Measurements from ENCODE around the gene LAMA5. TPM values are rescaled to one million over a fixed set of nuclear protein-coding genes. Genes with fewer than 3 reads are reported as not detected.

The LAMA5 gene
- total RNA-seq, 2 experiments from 2014 or later, result 0.72 to 1.0 TPM

DNA sequence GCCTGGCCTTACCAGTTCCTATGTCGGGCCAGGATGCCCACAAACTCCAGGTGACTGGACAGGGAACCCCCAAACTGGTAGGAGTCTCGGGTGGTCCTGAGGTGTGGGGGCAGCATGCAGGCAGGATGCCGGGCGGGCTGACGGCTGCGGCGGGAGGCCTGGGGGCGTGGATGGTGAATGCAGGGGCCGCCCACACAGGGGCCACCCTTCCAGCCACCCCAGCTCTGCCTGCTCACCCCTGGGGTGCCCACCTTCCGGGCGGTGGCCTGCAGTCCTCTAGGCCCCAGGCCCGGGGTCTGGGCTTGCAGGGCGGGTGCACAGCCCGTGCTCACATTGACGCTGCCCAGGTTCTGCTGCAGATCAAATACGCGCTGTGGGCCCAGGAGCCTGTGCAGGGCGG is 56.0 kb downstream of the LAMA5 start:
- Mint-ChIP-seq H3K27me3 (no peaks in the 10 kb centered on the region), H3K4me1 (no peaks in the 10 kb centered on the region)

GRCh38 chr20:62310757-62311121 is 56.4 kb downstream of the LAMA5 start:
- DNase-seq, result no peak
- Mint-ChIP-seq H3K27me3 (no peaks in the 10 kb centered on the region), H3K27ac (no peak overlapping the region), H3K36me3 (ENCODE audit: low read depth) (peaks cover 19% of the 10 kb centered on the region), H3K9me3 (ENCODE audit: low read depth) (no peaks in the 10 kb centered on the region), H3K4me1 (peaks cover 3% of the 10 kb centered on the region), H3K4me3 (no peak overlapping the region)
- ATAC-seq, result no peak
- intact Hi-C loops (cut with DNase I, micrococcal nuclease), result no loop called here
- CTCF ChIA-PET, result no interaction called here
- POLR2A ChIA-PET, result no interaction called here

More for the DNA sequence above, 56.0 kb downstream of the LAMA5 start:
- ATAC-seq (no peak), DNase-seq (no peak)
- intact Hi-C loops (cut with DNase I, micrococcal nuclease), result no loop called here
- CTCF ChIA-PET, result no interaction called here
- H3K9me3 Mint-ChIP-seq (ENCODE audit: low read depth), result no peaks in the 10 kb centered on the region
- H3K36me3 Mint-ChIP-seq (ENCODE audit: low read depth), result peaks cover 17% of the 10 kb centered on the region
- POLR2A ChIA-PET, result no interaction called here
- H3K4me3 Mint-ChIP-seq, result no peak overlapping the region
- no peak overlapping the region for H3K27ac Mint-ChIP-seq

DNA sequence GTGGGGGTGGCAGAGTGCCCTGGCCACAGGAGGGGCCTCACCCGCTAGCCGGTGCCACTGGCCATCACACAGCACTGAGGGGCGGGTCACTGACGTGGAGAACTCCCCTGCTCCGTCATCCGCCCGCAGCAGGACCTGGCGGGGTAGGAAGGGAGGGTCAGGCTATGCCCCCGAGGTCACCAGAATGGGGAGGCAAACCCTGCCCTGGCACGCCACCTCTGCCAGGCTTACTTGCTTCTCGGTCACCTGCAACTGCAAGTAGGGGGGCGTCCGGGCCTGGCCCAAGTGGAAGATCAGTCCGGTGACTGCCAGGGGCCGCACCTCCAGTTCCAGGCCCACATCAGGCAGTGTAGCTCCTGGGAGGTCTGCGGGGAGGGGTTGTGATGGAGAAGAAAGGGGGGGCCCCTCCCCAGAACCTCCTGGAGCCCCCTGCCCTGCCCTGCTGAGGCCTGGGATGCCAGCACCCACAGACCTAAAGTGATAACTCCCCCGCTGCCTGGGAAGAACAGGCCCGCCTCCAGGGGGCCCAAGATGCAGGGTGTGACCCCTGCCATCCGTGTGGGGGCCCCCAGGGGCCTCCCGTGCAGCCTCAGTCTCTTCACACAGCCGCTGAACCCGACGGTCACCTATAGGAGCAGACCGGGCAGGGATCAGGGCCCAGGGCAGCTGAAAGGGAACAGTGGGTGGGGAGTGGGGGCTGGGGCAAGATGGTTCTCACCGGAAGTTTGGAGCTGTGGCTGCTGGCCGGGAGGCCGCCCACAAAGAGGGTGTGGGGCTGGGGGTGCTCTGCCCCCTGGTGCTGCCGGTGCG is 57.0 kb downstream of the LAMA5 start:
- ChIA-PET POLR2A (interaction anchor here (0.6 kb wide), 1 partner anchor 128 kb away, joined by 4 read pairs; no protein-coding TSS in a partner anchor), CTCF (no interaction called here)
- H3K27ac Mint-ChIP-seq, result no peak overlapping the region
- H3K4me1 Mint-ChIP-seq, result peaks cover 7% of the 10 kb centered on the region
- intact Hi-C loops (cut with DNase I, micrococcal nuclease), result loop anchor here in 1 of 2 experiments (10.0 kb wide), 1 partner anchor 335 kb away; the partner anchor contains the start of gene SLCO4A1
- peaks cover 24% of the 10 kb centered on the region for H3K36me3 Mint-ChIP-seq (ENCODE audit: low read depth)
- no peaks in the 10 kb centered on the region for H3K9me3 Mint-ChIP-seq (ENCODE audit: low read depth)
- ATAC-seq (no peak), DNase-seq (no peak)
- H3K27me3 Mint-ChIP-seq, result no peaks in the 10 kb centered on the region
- no peak overlapping the region for H3K4me3 Mint-ChIP-seq

GRCh38 chr20:62309198-62309944 is 57.7 kb downstream of the LAMA5 start:
- ChIA-PET POLR2A (no interaction called here), CTCF (no interaction called here)
- peaks cover 32% of the 10 kb centered on the region for H3K36me3 Mint-ChIP-seq (ENCODE audit: low read depth)
- intact Hi-C loops (cut with DNase I, micrococcal nuclease), result loop anchor here in 1 of 2 experiments (10.0 kb wide), 1 partner anchor 335 kb away; the partner anchor contains the start of gene SLCO4A1
- no peaks in the 10 kb centered on the region for H3K27me3 Mint-ChIP-seq
- no peak for ATAC-seq
- H3K27ac Mint-ChIP-seq, result no peak overlapping the region
- no peaks in the 10 kb centered on the region for H3K9me3 Mint-ChIP-seq (ENCODE audit: low read depth)
- no peak overlapping the region for H3K4me3 Mint-ChIP-seq
- no peak for DNase-seq
- H3K4me1 Mint-ChIP-seq, result peaks cover 14% of the 10 kb centered on the region

DNA sequence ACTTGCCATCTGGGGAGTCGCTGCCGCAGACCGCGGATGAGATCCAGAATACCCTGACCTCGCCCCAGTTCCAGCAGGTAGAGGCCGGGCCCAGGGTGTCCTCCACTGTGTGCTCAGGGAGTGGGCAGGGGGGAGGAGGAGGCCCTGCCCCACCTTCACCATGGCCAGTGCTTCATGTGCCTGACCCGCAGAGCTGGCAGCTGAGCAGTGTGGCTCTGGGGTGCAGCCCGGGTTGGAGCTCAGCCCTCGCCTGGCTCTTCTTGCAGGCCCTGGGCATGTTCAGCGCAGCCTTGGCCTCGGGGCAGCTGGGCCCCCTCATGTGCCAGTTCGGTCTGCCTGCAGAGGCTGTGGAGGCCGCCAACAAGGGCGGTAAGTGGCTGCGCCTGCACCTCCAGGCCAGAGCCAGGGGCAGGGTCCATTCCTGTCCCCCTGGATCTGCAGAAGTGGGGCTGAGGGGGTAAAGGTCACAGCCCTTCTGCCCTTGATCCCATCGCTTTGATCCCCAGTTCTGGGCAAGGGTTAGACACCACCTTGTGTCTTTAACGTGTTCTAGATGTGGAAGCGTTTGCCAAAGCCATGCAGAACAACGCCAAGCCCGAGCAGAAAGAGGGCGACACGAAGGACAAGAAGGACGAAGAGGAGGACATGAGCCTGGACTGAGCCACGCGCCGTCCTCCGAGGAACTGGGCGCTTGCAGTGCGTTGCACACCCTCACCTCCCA is 58.9 kb downstream of the LAMA5 start:
- no peak for DNase-seq
- no peaks in the 10 kb centered on the region for H3K9me3 Mint-ChIP-seq (ENCODE audit: low read depth)
- ChIA-PET CTCF (no interaction called here), POLR2A (no interaction called here)
- H3K27me3 Mint-ChIP-seq, result no peaks in the 10 kb centered on the region
- intact Hi-C loops (cut with DNase I, micrococcal nuclease), result loop anchor here in 1 of 2 experiments (10.0 kb wide), 1 partner anchor 337 kb away; the partner anchor contains the start of gene SLCO4A1
- ATAC-seq, result no peak
- peaks cover 22% of the 10 kb centered on the region for H3K4me1 Mint-ChIP-seq
- peaks cover 42% of the 10 kb centered on the region for H3K36me3 Mint-ChIP-seq (ENCODE audit: low read depth)
- H3K27ac Mint-ChIP-seq, result no peak overlapping the region
- H3K4me3 Mint-ChIP-seq, result no peak overlapping the region

- Mint-ChIP-seq H3K36me3 (ENCODE audit: low read depth) (peaks cover 42% of the 10 kb centered on the region), H3K4me1 (peaks cover 22% of the 10 kb centered on the region), H3K4me3 (no peak overlapping the region), H3K27ac (no peak overlapping the region), H3K27me3 (no peaks in the 10 kb centered on the region), H3K9me3 (ENCODE audit: low read depth) (no peaks in the 10 kb centered on the region)
- intact Hi-C loops (cut with DNase I, micrococcal nuclease), result loop anchor here in 1 of 2 experiments (10.0 kb wide), 1 partner anchor 337 kb away; the partner anchor contains the start of gene SLCO4A1
- ATAC-seq, result no peak
- ChIA-PET CTCF (interaction anchor here (0.6 kb wide), 1 partner anchor 343 kb away, joined by 3 read pairs; no protein-coding TSS in a partner anchor), POLR2A (interaction anchor here (0.6 kb wide), 1 partner anchor 84 kb away, joined by 3 read pairs; no protein-coding TSS in a partner anchor)
- no peak for DNase-seq
These were observed 59.6 kb downstream of the LAMA5 start for GRCh38 chr20:62307226-62308101.

- DNase-seq (no peak), ATAC-seq (no peak)
- Mint-ChIP-seq H3K27me3 (no peaks in the 10 kb centered on the region), H3K9me3 (ENCODE audit: low read depth) (no peaks in the 10 kb centered on the region), H3K27ac (no peak overlapping the region), H3K4me1 (peaks cover 22% of the 10 kb centered on the region), H3K36me3 (ENCODE audit: low read depth) (peaks cover 42% of the 10 kb centered on the region), H3K4me3 (no peak overlapping the region)
- intact Hi-C loops (cut with DNase I, micrococcal nuclease), result loop anchor here in 1 of 2 experiments (10.0 kb wide), 1 partner anchor 338 kb away; the partner anchor contains the start of gene SLCO4A1
- POLR2A ChIA-PET, result interaction anchor here (0.6 kb wide), 1 partner anchor 85 kb away, joined by 3 read pairs; no protein-coding TSS in a partner anchor
- CTCF ChIA-PET, result interaction anchor here (0.6 to 1.1 kb wide), 3 partner anchors 64 to 579 kb away, joined by 3 read pairs; no protein-coding TSS in a partner anchor
These were observed 60.5 kb downstream of the LAMA5 start for GRCh38 chr20:62306414-62307187.

DNA sequence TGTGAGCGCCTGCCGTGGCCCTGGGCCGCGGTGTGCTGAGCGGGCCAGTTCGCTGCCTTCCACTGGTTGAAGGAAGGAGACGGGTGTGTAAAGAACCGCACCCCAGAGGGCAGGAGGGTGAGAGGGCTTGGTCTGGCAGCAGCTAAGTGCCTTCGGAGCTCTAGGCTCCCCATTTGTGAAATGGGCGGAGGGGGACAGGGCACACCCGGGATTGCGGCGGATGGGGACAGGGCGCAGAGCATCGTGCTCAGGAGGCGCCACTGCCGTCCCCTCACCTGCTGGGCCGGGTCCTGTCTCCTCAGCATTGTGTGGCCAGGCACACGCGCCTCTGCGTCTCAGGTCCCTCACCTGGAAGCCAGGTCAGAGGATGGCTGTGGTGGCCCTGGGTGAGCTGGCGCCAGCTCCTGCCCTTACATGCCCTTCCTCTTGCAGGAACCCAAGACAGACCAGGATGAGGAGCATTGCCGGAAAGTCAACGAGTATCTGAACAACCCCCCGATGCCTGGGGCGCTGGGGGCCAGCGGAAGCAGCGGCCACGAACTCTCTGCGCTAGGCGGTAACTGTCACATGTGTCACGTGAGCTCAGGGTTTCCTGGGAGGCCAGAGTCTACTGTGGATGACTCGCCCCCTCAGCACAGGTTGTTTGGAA is 61.2 kb downstream of the LAMA5 start:
- POLR2A ChIA-PET, result interaction anchor here (0.9 kb wide), 1 partner anchor 10 kb away, joined by 3 read pairs; no protein-coding TSS in a partner anchor
- no peaks in the 10 kb centered on the region for H3K27me3 Mint-ChIP-seq
- CTCF ChIA-PET, result interaction anchor here (0.7 to 1.2 kb wide), 3 partner anchors 65 to 580 kb away, joined by 3 read pairs; no protein-coding TSS in a partner anchor

DNA sequence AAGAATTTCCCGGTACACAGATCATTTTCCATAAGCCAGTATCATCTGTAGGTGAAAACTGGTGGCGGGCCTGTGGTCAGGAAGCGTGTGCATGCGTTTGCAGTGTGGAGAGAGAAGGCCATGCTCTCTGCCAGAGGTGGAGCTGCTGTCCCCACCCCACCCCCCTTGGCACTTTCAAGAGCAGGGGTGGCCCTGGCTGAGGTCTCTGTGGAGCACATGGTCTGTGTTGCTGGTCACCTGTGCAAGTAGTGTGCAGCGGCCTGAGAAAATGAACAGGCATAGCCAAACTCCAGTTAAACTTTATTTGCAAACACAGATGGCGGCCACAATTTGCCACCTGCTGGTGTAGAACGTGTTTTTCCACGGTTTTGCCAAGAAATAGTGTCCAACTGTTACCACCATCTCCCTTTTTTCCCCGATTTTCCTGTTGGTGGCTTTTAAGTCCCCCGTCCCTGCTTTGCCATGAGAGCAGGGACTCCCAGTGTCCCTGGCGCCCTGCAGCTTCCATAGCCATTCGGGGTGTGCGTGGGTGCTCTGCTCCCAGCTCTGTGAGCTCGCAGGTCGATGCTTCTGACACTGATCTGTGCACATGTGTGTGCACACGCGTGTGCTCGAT is 61.9 kb downstream of the LAMA5 start:
- intact Hi-C loops (cut with DNase I, micrococcal nuclease), result loop anchor here in 1 of 2 experiments (10.0 kb wide), 1 partner anchor 340 kb away; the partner anchor contains the start of gene SLCO4A1
- Mint-ChIP-seq H3K4me3 (peak overlapping the region; percentile 91), H3K36me3 (ENCODE audit: low read depth) (peaks cover 42% of the 10 kb centered on the region), H3K27ac (peak overlapping the region; percentile 69), H3K27me3 (no peaks in the 10 kb centered on the region), H3K9me3 (ENCODE audit: low read depth) (no peaks in the 10 kb centered on the region), H3K4me1 (peaks cover 22% of the 10 kb centered on the region)
- POLR2A ChIA-PET, result interaction anchor here (0.9 kb wide), 1 partner anchor 11 kb away, joined by 3 read pairs; no protein-coding TSS in a partner anchor
- DNase-seq, result no peak
- no peak for ATAC-seq
- CTCF ChIA-PET, result interaction anchor here (1.1 to 1.2 kb wide), 2 partner anchors 65 to 80 kb away, joined by 3 read pairs; no protein-coding TSS in a partner anchor

More for the DNA sequence above, 61.2 kb downstream of the LAMA5 start:
- peaks cover 42% of the 10 kb centered on the region for H3K36me3 Mint-ChIP-seq (ENCODE audit: low read depth)
- intact Hi-C loops (cut with DNase I, micrococcal nuclease), result loop anchor here in 1 of 2 experiments (10.0 kb wide), 1 partner anchor 339 kb away; the partner anchor contains the start of gene SLCO4A1
- peaks cover 22% of the 10 kb centered on the region for H3K4me1 Mint-ChIP-seq
- DNase-seq (no peak), ATAC-seq (no peak)
- peak overlapping the region; percentile 69 for H3K27ac Mint-ChIP-seq
- peak overlapping the region; percentile 91 for H3K4me3 Mint-ChIP-seq
- no peaks in the 10 kb centered on the region for H3K9me3 Mint-ChIP-seq (ENCODE audit: low read depth)
